SH-SY5Y (cell line): ENCODE measurements around the gene IPCEF1.

Experiments
- GATA2 ChIP-seq: IDR thresholded peaks from 2 replicates; pipeline ENCODE4 v1.6.1; 2011; ENCODE audit warnings: mild to moderate bottlenecking, low read depth, low read length
- GATA3 ChIP-seq: IDR thresholded peaks from 2 replicates; pipeline ENCODE4 v1.6.1; 2011; ENCODE audit warnings: low read depth, mild to moderate bottlenecking, low read length, moderate library complexity

The IPCEF1 gene

DNA sequence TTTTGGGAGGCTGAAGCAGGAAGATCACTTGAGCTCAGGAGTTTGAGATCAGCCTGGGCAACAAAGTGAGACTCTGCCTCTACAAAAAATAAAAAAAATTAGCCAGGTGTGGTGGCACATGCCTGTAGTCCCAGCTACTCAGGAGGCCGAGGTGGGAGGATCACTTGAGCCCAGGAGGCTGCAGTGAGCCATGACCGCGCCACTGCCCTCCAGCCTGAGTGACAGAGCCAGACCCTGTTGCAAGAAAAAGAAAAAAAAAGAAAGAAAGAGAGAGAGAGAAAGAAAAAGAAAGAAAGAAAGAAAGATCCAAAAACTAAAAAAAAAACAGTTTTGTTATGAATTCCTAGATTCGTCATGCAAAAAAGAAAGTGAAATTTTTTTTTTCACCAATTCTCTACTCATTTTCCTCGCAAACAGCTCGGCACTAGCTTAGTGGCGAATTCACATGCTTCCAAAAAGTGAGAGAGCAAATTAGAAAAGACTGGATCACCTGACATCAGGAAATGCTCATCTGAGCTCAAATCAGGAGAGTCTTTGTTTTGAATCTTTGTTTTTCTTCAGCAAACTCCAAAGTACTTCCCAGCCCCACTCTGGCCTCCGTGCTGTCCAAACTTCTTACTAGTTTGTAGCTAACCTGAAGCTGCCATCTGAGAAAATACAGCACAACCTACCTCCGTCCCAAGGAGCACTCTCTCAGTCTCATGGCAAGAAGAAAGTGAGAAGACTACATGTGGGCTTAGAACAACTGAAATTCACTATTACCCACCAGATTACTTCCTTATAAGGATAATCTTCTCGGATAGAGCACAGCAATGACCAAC is 27.0 kb downstream of the IPCEF1 start:
- TF ChIP-seq GATA3 (no peak), GATA2 (no peak)

DNA sequence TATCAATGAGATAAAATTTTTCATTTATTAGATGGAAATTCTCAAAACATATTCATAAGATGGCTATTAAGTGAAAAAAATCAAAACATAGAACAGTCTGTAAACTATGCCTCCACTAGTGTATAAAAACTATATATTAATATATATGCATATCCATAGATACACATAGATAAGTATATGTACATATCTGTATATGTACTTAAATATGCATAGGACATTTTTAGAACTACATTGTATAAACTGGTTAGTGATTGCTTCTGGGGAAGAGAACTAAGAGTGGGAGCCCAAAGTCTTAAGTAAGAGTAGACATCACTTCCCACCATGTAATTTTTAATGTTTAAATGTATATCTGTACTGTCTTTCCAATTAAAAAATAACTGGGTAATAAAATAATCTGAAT is 31.5 kb downstream of the IPCEF1 start:
- TF ChIP-seq GATA2 (no peak), GATA3 (no peak)

DNA sequence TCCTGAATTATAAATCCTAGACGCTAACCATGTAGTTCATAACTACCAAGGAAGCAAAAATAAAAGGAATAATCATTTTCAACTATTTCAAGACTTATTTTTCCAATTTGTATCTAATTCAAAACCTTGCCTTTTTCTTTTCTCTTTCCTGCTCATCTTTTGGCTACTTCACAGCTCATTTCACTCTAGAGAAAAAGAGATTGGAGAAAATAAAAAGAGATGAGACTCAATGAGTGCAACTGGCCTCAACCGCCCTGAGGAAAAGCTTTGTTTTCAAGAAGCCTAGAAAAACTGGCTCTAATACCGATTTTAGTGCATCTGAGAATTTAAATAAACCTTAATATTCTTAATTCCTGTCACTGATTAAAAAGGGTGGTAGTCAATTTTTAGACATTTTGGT is 36.4 kb downstream of the IPCEF1 start:
- TF ChIP-seq GATA2, result no peak
- TF ChIP-seq GATA3, result no peak

DNA sequence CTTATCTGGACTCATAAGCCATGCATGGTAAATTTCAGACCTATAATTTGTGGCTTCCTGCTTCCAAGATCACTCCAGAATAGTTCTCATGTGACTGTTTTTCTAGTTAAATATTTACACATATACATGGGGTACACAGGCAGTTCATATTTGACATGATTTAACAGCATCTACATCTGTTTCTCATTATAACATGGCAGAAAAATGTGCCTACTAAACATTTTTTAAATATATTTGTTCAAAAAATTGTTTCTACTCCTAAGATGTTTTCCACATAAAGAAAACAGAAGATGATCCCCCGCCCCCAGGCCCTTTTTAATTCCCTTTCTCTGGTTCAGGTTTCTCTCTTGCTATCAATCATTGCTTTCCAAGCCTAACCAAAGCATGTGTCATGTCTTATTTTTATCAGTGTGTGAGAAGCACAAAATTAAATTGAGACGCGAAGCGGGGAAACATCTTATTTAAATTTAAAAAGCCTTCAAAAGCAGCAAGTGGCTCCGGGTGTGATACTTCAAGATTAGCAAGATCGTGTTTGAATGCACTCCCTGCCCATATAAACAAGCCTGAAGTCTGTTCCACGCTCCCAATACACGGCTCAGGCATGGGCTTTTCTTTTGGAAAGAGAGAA is 37.3 kb downstream of the IPCEF1 start:
- no peak for TF ChIP-seq GATA3
- no peak for TF ChIP-seq GATA2

DNA sequence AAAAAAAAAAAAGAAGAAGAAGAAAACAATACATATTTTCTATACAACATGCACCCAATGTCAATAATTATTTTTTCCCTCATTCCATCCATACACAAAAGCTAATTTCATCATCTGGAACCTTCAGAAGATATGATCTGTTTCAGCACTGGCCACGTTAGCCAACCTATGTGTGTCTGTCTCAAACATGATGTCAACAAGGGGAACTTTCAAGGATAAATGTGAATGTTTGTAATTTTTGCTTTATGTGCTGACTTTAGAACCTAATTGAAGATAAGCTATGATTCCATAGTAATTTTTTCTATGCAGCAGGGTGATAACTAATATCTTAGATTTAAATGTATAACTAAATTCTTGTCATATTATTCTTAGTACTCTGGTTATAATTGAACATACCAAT is 37.9 kb downstream of the IPCEF1 start:
- TF ChIP-seq GATA3 (no peak), GATA2 (no peak)

DNA sequence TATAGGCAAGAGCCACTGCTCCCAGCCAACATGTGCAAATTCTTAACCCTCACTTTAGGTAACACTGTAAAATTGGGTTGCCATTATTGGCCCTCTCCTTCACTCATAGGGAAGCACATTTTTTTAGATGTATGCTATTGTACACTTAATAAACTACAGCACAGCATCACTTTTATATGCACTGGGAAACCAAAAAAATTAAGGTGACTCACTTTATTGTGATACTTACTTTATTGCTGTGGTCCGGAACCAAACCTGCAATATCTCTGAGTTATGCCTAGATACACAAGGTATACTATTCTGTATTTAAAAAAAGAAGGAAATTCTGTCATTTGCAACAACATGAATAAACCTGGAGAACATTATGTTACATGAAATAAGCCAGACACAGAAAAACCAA is 40.5 kb downstream of the IPCEF1 start:
- TF ChIP-seq GATA3 (no peak), GATA2 (no peak)

DNA sequence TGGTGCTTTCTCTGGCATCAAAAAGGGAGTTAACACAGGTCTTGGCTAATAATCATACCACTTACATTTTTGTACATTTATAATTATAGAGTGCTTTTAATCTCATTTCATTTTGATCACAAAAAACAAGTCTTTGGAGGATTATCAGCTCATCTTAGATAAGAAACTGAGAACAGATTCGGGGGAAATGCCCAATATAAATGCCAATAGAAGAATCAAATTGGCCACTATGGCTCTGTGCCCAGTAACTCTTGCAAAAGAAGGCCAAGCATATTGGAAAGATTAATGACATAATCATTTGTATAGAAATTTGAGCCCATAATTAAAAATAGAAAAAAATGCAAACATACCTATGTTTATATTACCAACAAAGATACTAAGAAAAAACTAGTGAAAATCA is 42.5 kb downstream of the IPCEF1 start:
- TF ChIP-seq GATA3 (no peak), GATA2 (no peak)

DNA sequence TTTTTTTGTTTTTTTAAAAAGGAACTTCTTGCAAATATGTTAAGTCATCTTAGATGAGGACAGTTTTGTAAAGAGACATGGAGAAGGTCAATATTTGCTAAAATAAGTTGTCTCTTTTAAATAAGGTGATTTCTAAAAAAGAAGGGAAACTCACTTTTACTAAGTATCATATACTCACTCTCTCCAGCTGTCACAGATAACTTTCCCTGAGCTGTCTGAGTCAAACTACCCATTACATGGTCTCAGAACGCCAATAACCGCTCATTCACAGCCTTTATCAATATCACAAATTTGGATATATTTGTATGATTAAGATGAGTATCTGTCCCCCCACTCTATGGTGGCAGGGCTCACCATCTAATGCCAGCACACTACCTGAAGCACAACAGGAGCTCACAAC is 47.6 kb downstream of the IPCEF1 start:
- TF ChIP-seq GATA2 (no peak), GATA3 (no peak)

DNA sequence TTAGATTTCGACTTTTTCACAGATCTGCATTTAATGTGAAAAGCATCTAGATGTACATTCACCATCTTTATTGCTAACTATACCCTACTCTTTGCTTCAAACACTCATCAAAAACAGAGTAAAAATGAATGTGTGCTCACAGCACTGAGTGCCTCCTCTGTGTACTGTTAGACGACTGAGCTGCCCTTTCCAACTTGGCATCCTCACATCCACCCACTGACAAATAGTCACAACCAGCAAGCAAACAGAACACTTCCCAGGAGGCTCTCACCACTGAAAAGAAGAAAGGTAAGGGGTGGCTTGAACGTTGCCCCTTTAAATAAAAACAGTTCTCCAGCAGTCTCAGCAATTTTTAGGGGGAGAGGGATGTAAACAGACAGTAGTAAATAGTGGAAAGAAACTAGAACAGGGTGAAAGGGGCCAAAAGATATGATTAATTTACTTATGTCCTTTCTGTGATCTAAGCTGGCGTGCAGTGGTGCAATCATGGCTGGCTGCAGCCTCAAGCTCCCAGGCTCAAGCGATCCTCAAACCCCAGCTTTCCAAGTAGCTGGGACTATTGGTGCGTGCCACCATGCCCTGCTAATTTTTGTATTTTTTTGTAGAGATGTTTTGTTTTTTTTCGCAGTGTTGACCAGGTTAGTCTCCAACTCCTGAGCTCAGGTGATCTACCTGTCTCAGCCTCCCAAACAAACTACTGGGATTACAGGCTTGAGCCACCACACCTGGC is 48.7 kb downstream of the IPCEF1 start:
- TF ChIP-seq GATA2, result no peak
- no peak for TF ChIP-seq GATA3

DNA sequence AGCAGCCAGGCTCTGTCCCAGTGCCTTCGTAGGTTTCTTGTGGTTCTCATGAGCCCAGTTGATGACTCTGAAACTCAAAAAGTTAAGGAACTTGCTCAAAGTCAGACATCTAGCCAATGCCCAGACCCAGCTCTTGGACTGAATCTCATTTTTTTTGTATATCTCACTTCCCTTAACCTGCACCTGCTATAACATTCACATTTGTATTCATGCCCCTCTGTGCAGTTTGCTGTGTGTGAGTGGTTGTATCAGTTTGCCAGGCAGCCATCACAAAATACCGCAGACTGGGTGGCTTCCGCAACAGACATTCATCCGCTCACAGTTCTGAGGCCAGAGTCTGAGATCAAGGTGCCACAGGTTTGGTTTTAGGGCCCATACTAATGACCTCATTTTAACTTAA is 49.9 kb downstream of the IPCEF1 start:
- TF ChIP-seq GATA2, result no peak
- TF ChIP-seq GATA3, result no peak

DNA sequence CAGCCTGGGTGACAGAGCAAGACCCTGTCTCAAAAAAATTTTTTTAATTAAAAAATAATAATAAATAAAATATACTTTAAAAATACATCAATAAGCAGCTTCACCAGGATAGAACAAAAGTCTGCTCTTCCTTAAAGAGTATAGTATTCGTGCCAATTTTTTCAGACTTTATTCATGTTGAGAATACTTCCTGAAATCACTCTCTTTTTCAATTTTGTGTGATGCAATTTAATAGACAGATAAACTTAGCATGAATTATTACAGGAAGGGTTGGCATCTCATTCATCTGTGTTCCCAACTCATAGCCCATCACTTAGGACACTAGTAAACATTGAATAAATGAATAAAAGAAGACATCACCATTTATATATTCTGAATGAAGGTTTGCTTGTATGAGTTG is 52.4 kb downstream of the IPCEF1 start:
- TF ChIP-seq GATA2 (no peak), GATA3 (no peak)

DNA sequence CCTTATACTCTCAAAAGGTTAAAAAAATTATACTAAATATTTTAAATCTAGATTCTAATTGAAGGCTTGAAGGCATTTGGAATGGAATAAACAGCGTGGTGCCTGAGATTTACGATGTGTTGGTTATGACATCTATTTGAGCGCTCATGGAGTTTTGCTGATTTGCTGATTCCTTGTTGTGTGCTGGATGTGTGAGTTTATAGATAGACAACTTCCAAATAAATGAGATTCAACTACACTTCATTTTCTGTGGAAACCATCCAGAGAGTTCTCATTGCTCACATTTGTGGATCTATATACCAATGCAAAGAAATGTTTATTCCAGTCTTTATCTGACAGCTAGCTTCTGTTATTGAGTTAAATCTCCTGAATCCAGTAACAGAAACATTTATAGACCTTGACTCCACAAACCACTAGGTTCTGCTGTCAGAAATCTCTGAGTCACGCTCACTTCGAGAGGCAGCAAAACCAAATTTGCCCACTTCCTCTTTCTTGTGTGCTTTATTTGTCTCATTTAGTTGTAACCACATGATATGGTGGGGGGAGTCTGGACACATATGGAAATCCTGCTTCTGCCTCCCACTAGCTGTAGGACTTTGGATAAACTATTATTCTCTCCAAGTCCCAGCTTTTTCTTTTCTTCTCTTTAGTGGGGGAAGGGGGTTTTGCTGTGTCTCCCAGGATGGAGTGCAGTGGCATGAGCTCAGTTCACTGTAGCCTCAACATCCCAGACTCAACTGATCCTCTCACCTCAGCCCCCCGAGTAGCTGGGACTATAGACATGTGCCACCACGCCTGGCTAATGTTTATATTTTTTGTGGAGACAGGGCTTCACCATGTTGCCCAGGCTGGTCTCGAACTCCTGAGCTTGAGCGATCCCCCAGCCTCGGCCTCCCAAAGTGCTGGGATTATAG is 54.5 kb downstream of the IPCEF1 start:
- TF ChIP-seq GATA3 (no peak), GATA2 (no peak)

DNA sequence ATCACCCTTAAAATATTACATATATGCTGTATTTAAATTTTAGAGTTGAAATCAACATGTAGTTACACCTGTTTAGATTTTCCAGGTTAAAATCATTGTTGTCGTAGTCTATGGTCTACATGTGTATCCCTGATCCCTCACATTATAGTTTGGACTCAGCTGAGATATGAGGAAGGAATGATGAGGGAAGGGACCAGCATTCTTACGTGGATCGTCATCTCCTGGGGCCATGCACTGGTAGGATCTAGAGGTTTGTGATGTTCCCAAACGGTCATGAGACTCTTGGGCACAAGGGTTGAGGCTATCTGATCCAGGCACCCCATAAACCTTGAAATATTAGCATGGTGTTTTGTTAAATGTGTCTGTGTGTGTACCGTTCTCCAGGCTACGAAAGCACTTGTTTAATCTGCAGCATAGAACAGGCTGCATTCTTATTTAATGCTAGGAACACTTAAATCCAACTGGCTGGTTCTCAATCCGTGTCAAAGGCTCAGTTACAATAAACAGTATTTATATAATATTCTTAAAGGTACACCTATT is 55.4 kb downstream of the IPCEF1 start:
- no peak for TF ChIP-seq GATA2
- no peak for TF ChIP-seq GATA3
